GM18909 (cell line): ENCODE results near the gene TRAPPC6A.

Experiments
- ATAC-seq: cut with Tn5 transposase; IDR thresholded peaks from one replicate; pipeline ENCODE4 v1.9.1; 2021; ENCODE audit warnings: mild to moderate bottlenecking; ENCODE audit not compliant: unreplicated experiment, poor library complexity

Gene TRAPPC6A, protein sequence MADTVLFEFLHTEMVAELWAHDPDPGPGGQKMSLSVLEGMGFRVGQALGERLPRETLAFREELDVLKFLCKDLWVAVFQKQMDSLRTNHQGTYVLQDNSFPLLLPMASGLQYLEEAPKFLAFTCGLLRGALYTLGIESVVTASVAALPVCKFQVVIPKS

DNA sequence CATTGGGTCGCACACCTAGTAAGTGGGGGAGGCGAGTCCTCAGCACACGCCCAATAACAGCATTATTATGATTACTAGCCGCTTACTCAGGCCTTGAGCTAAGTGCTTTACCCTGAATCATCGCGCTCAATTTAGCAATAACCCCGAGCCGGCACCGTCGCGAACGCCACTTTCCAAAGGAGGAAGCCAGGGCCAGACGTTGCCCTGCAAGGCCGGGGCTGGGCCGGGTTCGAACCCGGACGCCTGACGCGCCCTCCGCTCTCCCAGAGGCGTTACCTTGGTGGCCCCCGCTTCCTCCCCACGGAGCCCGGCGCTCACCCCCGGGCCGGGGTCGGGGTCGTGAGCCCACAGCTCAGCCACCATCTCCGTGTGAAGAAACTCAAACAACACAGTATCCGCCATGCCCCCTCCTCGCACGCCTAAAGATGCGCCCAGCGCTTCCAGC lies at the start of gene TRAPPC6A:
TSS of gene TRAPPC6A (minus strand) at position 421 of the 445 bp plus-strand sequence. CDS start at position 402, 19 bp downstream.
- ATAC-seq: no peak

DNA sequence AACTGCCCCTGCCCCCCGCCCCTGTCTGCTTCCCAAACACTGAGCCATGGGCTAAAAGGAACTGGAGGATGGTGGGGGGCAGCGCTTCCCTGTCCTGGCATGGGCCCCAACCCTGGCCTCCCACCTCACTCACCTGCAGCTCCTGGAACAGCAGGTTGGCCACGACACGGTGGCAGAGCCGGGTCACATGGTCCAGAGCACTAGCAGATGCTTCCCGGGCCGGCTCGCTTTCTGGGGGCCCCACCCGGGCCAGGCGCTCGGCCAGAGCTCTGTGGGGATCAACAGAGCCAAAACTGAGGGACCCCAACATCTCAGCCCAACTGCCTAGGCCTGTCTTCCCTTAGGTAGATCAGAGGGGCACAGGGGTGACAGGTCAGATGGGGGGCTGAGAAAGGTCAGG lies 46.6 kb upstream of the TRAPPC6A start:
- ATAC-seq: no peak

DNA sequence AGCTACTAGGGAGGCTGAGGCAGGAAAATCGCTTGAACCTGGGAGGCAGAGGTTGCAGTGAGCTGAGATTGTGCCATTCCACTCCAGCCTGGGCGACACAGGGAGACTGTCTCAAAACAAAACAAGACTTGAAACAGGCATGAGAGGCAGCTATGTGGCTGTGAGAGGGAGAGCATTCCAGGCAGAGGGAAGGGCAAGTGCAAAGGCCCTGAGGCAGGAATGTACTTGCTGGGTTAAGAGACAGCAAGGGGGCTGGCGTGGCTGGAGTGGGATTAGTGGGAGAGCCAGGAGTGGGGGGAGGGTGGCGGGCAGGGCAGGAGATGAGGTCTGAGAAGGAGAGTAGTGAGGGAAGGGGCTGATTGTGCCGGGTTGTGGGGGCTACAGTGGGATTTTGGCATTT lies 45.8 kb upstream of the TRAPPC6A start:
- ATAC-seq: no peak

DNA sequence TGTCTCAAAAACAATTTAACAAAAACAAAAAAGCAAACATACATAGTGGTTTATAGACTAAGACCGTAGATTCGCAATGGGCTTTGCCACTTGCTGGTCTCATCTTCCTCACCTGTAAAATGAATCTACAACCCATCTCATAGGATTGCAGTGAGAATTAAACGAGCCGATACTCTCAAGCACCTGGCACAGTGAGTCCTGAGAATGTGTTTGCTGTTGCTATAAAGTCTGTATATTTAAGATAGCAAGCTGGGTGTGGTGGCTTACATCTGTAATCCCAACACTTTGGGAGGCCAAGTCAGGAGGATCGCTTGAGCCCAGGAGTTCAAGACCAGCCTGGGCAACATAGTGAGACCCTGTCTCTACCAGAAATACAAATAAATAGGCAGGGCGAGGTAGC lies 44.7 kb upstream of the TRAPPC6A start:
- ATAC-seq: no peak

DNA sequence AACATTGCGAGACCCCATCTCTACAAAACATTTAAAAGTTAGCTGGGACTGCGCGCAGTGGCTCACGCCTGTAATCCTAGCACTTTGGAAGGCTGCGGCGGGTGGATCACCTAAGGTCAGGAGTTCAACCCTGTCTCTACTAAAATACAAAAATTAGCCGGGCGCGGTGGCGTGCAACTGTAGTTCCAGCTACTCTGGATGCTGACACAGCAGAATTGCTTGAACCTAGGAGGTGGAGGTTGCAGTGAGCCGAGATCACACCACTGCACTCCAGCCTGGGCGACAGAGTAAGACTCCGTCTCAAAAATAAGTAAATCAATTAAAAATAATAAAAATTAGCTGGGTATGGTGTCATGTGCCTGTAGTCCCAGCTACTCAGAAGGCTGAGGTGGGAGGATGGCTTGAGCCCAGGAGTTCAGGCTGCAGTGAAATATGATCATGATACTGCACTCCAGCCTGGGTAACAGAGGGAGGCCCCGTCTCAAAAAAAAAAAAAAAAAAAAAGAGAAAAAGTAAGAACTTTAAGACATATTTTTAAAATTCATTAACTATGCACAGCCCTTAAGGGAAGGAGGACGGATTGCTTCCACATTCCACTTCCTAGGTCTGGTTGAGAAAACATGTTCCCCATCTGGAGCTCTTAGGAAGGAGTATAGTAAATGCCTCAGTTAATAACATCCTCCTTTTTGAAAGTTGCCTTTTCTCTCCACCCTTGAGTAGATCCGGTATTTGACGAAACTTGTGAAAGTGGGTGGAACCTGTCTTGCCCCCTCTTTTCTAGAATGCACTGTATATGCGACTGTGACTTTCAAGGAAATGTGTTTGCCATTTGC lies 41.1 kb upstream of the TRAPPC6A start:
- no peak for ATAC-seq

DNA sequence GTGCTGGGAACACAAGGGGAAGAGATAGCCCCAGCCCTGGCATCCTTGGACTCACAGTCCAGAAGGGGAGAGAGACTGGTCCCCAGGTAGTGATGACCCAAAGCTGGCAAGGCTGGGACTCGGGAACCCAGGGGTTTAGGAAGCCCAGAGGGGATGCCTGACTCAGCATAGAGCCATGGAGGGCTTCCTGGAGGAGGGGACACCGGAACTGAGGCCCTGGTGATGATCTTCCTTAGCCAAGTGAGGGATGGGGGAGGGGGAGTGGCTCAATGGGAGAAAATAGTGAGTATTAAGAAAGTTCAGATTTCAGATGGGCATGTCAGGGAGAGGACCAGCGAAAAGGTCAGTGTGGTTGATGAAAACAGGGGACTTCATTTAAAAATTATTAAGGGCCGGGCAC lies 40.4 kb upstream of the TRAPPC6A start:
- no peak for ATAC-seq

DNA sequence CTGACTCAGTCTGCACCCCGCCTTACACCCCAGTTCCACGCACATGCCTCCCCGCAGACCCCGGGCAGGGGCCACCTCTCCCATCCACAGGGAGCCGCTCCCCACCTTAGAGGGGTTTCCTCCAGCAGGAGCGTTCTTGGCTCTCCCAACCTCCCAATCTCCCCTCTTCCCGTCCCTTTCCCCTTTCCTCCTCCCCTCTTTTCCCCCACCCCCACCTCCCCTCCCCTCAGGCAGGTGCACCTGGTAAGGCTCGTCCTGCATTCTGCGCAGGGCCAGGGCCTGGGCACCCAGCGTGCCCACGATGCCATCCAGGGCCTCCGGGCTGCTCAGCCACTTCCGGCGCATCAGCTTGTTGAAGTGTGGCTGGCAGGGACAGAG lies 39.9 kb upstream of the TRAPPC6A start:
- no peak for ATAC-seq

DNA sequence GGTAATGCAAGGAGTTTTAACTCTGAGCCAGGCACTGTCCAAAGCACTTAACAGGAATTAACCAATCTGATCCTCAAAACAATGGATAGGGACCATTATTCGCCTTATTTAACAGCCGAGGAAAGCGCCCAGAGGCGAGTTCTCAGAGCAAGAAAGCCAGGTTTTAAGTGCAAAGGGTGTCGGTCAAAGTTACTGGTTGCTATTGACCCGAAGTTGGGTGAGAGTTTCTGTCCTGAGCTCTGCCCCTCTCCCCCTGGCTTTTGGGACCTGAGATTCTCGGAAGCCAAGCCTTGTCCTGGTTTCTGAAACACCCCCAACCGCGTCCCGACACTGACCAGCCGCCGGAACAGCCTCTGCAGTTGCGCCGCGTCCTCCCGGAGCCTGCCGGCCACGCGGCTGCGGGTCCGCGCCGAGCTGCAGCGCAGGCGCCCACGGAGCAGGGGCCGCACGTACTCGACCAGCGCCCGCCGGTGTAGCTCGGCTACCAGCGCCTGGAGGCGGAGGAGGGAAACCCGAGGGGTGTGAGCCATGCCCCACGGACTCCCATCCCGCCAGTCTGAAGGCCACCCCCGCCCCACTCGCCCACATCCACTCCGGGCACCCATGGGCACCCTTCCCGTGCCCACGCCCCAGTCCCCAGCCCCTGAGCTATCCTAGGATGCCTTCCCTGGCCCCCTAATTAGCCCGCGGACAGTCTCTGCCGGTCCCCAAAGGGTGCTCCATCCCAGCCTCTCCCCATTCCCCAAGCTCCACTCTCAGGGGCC lies 39.3 kb upstream of the TRAPPC6A start:
- no peak for ATAC-seq

DNA sequence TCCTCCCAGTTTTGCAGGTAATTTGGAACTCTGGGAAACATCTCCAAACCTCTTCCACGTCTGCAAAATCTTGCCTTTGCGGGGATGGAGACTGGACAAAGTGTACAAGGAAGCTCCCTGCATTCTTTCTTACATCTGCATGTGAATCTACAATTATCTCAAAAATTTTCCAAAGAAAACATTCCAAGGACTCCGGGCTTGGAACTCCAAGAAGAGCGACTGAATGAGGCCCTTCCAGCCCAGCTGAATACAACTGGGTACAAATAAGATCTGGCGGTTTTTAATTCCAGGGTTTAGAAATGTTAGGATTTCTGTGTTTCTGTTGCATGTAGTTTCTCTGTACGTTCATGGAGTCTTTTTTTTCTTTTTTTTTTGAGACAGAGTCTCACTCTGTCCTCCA lies 38.6 kb upstream of the TRAPPC6A start:
- no peak for ATAC-seq

DNA sequence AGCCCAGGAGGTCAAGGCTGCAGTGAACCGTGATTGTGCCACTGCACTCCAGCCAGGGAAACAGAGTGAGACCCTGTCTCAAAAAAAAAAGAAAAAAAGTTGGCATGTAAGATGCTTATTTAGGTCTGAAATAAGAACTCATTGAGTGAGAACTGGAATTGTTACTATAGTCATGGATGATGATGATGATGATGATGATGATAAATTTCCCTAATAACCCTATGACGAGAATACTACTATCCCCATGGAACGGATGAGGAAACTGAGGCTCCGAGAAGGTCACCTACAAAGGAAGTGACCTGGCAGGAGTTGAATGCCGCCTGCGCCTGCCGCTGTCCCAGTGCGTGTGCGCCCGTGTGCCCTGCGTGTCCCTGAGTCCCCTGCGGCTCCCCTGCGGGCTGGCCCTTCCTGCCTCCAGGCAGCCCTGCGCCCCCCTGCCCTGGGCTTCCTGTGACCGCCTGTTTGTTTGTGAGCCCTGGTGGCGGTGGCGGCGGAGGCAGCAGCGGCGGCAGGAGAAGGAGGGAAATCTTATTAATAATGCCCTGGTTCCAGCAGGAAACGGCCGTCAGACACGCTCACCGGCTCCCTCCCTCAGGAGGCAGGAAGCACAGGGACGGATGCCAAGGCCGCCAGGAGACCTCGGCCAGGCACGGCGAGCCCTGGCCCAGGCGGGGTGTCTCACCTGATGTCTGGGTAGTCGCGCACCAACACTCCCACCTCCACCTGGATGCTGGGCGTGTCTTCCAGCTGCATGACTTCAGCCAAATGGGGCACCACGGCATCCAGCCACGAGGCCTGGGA lies 37.6 kb upstream of the TRAPPC6A start:
- ATAC-seq: no peak

DNA sequence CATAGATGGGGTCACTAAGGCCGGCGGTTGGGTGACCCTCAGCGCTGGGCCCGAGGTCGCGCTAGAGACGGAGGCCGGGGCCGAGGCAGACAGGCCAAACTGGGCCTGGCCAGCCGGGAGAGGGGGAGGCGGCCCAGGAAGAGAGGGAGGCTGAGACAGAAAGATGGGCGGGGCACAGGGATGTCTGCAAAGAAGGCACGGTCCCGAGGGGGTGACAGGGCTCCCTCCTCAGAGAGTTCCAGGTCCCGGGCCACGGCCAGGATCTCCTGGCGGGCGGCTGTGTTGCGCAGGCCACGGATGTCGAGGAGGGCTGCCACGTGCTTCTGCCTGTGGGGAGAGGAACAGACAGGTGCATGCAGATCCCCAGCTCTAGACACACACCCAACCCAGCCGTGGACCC lies 35.0 kb upstream of the TRAPPC6A start:
- no peak for ATAC-seq

DNA sequence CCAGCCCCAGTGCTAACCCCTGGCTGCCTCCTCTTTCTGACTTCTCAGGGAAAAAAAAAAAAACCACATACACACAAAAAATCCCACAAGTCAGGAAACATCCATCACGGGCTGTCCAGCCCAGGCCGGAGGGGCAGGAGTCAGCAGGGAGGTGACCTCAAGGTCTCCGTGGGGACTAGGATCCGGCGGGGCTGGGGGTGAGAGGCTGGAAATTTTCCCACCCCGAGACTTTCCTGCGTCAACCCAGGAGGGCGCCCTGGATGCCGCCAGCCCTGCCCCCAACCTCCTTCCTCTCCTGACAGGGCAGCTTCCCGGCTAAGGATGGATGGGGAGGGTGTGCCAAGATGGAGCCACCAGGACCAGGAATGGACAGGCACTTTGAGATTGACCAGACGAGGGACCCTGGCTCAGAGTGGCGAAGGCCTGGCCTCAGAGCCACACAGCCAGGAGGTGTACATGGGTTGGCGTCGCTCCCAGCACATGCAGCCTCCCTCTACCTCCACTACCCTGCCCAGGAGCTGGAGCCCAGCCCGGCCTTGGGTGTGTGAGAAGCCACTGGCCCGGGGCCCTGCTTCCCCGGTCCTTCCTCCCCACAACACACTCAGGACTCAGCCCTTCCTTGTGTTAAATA lies 33.8 kb upstream of the TRAPPC6A start:
- no peak for ATAC-seq

DNA sequence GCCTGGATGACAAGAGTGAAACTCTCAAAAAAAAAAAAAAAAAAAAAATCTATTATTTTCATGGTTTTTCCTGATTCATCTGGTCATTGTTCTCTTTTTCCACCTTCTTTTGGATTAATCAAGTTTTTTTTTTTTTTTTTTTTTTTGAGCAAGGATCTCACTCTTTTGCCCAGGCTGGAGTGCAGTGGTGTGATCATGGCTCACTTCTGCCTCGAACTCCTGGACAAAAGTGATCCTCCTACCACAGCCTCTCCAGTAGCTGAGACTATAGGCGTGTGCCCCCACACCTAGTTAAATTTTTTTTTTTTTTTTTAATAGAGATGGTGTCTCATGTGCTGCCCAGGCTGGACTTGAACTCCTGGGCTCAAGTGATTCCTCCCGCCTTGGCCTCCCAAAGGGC lies 28.3 kb upstream of the TRAPPC6A start:
- no peak for ATAC-seq

DNA sequence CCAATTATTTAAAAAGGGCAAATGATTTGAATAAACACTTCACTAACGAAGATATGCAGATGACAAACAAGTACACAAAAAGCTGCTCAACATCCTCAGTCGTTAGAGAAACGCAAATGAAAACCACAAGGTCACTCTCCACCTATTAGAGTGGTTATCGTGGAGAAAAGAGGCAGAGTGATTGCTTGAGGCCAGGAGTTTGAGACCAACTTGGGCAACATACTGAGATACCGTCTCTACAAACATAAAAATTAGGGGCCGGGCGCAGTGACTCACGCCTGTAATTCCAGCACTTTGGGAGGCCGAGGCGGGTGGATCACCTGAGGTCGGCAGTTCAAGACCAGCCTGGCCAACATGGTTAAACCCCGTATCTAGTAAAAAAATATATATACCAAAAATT lies 27.8 kb upstream of the TRAPPC6A start:
- ATAC-seq: no peak

DNA sequence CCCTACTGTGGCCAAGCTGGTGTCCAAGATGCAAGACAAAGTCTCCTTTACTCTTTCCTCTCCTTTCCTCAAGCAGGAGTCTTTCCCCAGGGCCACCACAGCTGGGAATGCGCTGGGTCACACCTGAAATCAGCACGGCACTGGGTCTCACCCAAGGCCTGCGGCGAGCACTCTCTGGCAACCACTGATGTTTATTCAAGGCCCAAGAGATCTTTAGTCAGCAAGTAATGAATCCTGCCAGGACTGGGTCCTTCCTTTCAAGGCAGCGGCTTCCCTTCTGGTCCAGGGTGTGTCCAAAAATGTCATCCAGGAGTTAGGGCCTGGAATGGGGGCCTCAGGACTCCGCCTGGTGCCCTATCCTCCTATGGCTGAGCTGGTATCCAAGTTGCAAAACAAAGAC lies 24.6 kb upstream of the TRAPPC6A start:
- ATAC-seq: no peak

DNA sequence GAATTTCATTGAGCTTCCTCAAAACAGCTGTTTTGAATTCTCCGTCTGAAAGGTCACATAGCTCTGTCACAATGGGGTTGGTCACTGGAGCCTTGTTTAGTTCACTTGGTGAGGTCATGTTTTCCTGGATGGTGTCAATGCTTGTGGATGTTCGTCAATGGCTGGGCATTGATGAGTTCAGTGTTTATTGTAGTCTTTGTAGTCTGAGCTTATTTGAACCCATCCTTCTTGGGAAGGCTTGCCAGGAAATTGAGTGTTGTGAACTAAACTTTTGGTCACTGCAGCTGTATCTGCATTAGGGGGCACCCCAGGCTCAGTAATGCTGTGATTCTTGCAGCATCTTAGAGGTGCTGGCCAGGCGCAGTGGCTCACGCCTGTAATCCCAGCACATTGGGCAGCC lies 22.5 kb upstream of the TRAPPC6A start:
- ATAC-seq: no peak

DNA sequence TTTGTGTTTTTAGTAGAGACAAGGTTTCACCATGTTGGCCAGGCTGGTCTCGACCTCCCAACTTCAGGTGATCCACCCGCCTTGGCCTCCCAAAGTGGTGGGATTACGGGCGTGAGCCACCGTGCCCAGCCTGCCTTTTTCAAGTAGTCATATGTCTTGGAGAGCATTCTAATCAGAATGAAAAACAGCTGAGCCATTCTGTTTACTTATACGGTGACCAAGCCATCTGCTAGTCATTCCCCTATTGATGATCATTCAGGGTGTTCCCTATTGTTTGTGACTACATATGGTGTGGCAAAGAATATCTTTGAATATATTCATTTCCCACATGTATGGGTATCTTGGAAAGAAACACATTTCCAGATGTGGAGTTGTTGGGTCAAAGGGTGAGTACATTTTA lies 17.7 kb upstream of the TRAPPC6A start:
- ATAC-seq: no peak

DNA sequence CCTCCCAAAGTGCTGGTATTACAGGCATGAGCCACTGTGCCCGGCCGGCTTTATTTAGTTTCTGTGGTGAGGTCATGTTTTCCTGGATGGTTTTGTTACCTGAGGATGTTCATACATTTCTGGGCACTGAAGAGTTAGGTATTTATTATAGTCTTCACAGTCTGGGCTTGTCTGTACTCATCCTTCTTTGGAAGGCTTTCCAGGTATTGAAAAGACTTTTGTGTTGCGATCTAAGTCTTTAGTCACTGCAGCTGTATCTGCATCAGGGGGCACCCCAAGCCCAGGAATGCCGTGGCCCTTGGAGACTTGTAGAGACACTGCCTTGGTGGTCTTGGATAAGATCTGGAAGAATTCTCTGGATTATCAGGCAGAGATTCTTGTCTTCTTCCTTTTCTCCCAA lies 13.3 kb upstream of the TRAPPC6A start:
- no peak for ATAC-seq

DNA sequence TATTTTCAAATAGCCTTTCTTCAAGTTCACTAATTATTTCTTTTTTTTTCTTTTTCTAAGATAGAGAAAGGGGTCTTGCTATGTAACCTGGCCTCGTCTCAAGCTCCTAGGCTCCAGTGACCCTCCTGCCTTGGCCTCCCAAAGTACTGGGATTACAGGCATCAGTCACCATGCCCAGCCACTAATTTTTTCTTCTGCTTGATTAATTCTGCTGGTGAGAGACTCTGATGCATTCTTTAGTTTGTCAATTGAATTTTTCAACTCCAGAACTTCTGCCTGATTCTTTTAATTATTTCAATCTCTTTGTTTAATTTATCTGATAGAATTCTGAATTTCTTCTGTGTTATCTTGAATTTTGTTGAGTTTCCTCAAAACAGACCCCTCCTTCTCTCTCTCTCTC lies 11.9 kb upstream of the TRAPPC6A start:
- ATAC-seq: no peak

DNA sequence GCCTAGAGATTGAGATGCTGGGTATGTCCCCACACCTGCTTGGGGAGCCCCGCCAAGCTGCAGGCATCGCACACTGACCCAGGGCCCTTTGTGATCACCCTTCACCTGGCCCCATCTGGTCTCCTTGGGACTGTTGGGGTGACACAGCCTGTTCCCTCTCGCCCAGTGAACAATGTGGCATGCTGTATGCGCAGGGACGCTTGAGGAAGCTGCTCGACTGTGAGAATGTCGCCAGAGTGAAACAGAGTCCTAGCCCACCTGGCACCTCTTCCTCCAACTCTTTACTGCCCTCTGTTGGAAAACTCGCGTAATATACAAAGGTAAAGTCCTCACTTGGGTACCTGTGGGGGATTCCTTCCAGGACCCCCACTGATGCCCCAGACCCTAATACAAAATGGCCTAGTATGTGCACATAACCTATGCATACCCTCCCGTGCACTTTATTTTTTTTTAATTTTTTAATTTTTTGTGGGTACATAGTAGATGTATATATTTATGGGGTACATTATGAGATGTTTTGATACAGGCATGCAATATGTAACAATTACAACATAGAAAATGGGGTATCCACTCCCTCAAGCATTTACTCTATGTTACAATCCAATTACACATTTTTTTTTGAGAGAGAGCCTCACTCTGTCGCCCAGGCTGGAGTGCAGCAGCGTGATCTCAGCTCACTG lies 9.5 kb upstream of the TRAPPC6A start:
- ATAC-seq: no peak
